Measurements from ENCODE around the gene PDCD10. TPM values are rescaled to one million over a fixed set of nuclear protein-coding genes. Genes with fewer than 3 reads are reported as not detected.

The PDCD10 gene
- polyA plus RNA-seq, 1 experiment = 79.5 TPM

GRCh38 chr3:167718582-167718981 is 16.1 kb downstream of the PDCD10 start:
- ChIA-PET CTCF (no interaction called here), POLR2A (no interaction called here)
- DNase-seq (ENCODE audit: low read depth, low spot score) = no peak
- Histone ChIP-seq H3K27ac (ENCODE audit: low read depth, low read length) (no peak overlapping the region), H3K4me3 (ENCODE audit: low read depth, low read length) (no peak overlapping the region), H3K27me3 (ENCODE audit: control insufficient read depth, insufficient read depth, low read length) (no peaks in the 10 kb centered on the region), H3K9me3 (ENCODE audit: control insufficient read depth, insufficient read depth, low read length) (no peaks in the 10 kb centered on the region)
- TF ChIP-seq CTCF (IDR thresholded peaks at IDR 0.05; ENCODE audit: low read depth, low read length) = no peak

- Histone ChIP-seq H3K4me3 (ENCODE audit: low read depth, low read length) (no peak overlapping the region), H3K27ac (ENCODE audit: low read depth, low read length) (no peak overlapping the region), H3K9me3 (ENCODE audit: control insufficient read depth, insufficient read depth, low read length) (no peaks in the 10 kb centered on the region), H3K27me3 (ENCODE audit: control insufficient read depth, insufficient read depth, low read length) (no peaks in the 10 kb centered on the region)
- DNase-seq (ENCODE audit: low read depth, low spot score) = no peak
- ChIA-PET POLR2A (no interaction called here), CTCF (no interaction called here)
- no peak for TF ChIP-seq CTCF (IDR thresholded peaks at IDR 0.05; ENCODE audit: low read depth, low read length)
Observed at GRCh38 chr3:167716920-167717319, 17.8 kb downstream of the PDCD10 start.

- CTCF ChIA-PET = no interaction called here
- POLR2A ChIA-PET = no interaction called here
- no peak for TF ChIP-seq CTCF (IDR thresholded peaks at IDR 0.05; ENCODE audit: low read depth, low read length)
Observed at GRCh38 chr3:167714871-167715270, 19.8 kb downstream of the PDCD10 start.

GRCh38 chr3:167712445-167712844 is 22.2 kb downstream of the PDCD10 start:
- no peak for TF ChIP-seq CTCF (IDR thresholded peaks at IDR 0.05; ENCODE audit: low read depth, low read length)
- no peak overlapping the region for H3K4me3 ChIP-seq (ENCODE audit: low read depth, low read length)
- H3K27ac ChIP-seq (ENCODE audit: low read depth, low read length) = no peak overlapping the region
- ChIA-PET CTCF (no interaction called here), POLR2A (no interaction called here)
- H3K9me3 ChIP-seq (ENCODE audit: control insufficient read depth, insufficient read depth, low read length) = no peaks in the 10 kb centered on the region
- no peaks in the 10 kb centered on the region for H3K27me3 ChIP-seq (ENCODE audit: control insufficient read depth, insufficient read depth, low read length)
- no peak for DNase-seq (ENCODE audit: low read depth, low spot score)

More at GRCh38 chr3:167714871-167715270, 19.8 kb downstream of the PDCD10 start:
- DNase-seq (ENCODE audit: low read depth, low spot score) = no peak
- Histone ChIP-seq H3K4me3 (ENCODE audit: low read depth, low read length) (no peak overlapping the region), H3K9me3 (ENCODE audit: control insufficient read depth, insufficient read depth, low read length) (no peaks in the 10 kb centered on the region), H3K27ac (ENCODE audit: low read depth, low read length) (no peak overlapping the region), H3K27me3 (ENCODE audit: control insufficient read depth, insufficient read depth, low read length) (no peaks in the 10 kb centered on the region)

- POLR2A ChIA-PET = no interaction called here
- CTCF ChIA-PET = interaction anchor here (1.0 to 2.2 kb wide), 3 partner anchors 10 to 29 kb away, joined by 3 to 7 read pairs (median 3); no protein-coding TSS in a partner anchor
- Histone ChIP-seq H3K4me3 (ENCODE audit: low read depth, low read length) (no peak overlapping the region), H3K27ac (ENCODE audit: low read depth, low read length) (no peak overlapping the region), H3K9me3 (ENCODE audit: control insufficient read depth, insufficient read depth, low read length) (no peaks in the 10 kb centered on the region), H3K27me3 (ENCODE audit: control insufficient read depth, insufficient read depth, low read length) (no peaks in the 10 kb centered on the region)
- no peak for DNase-seq (ENCODE audit: low read depth, low spot score)
- TF ChIP-seq CTCF (IDR thresholded peaks at IDR 0.05; ENCODE audit: low read depth, low read length) = no peak
Observed at GRCh38 chr3:167711439-167711838, 23.3 kb downstream of the PDCD10 start.

Measured in AG04450 (cell line).